Measurements from ENCODE around the gene NT5C2.

GRCh38 chr10:103184615-103185014, 8.5 kb downstream of the NT5C2 start:
- TF ChIP-seq, protein P1, sequence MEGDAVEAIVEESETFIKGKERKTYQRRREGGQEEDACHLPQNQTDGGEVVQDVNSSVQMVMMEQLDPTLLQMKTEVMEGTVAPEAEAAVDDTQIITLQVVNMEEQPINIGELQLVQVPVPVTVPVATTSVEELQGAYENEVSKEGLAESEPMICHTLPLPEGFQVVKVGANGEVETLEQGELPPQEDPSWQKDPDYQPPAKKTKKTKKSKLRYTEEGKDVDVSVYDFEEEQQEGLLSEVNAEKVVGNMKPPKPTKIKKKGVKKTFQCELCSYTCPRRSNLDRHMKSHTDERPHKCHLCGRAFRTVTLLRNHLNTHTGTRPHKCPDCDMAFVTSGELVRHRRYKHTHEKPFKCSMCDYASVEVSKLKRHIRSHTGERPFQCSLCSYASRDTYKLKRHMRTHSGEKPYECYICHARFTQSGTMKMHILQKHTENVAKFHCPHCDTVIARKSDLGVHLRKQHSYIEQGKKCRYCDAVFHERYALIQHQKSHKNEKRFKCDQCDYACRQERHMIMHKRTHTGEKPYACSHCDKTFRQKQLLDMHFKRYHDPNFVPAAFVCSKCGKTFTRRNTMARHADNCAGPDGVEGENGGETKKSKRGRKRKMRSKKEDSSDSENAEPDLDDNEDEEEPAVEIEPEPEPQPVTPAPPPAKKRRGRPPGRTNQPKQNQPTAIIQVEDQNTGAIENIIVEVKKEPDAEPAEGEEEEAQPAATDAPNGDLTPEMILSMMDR (IDR thresholded peaks at IDR 0.05): no peak
- TF ChIP-seq POLR2A (IDR thresholded peaks at IDR 0.05): no peak

Data from testis (tissue), 2 donors.